Hepatocyte (in vitro differentiated cells): ENCODE data around the gene RAI1. TPM values are rescaled to one million over a fixed set of nuclear protein-coding genes. Genes with fewer than 3 reads are reported as not detected.

ENCODE experiments used
- DNase-seq: peaks from one replicate; pipeline ENCODE4 v3.0.0-alpha.2; 2016; ENCODE audit warnings: low spot score
- H2AFZ ChIP-seq: fragments of 200-600 bp; sonication (generic); 2 replicates; pipeline ENCODE4 v1.6.0; 2016; ENCODE audit warnings: antibody characterized with exemption, mild to moderate bottlenecking
- H3K27ac ChIP-seq: fragments of 200-600 bp; sonication (generic); 2 replicates; pipeline ENCODE4 v1.5.1; 2016; ENCODE audit warnings: mild to moderate bottlenecking
- H3K27me3 ChIP-seq: fragments of 200-600 bp; sonication (generic); 2 replicates; pipeline ENCODE4 v1.6.1; 2016
- H3K36me3 ChIP-seq: fragments of 200-600 bp; sonication (generic); replicated peaks from 2 replicates; pipeline ENCODE4 v1.5.1; 2016; ENCODE audit warnings: low read depth; ENCODE audit not compliant: insufficient read depth
- H3K4me1 ChIP-seq: fragments of 200-600 bp; sonication (generic); 2 replicates; pipeline ENCODE4 v1.5.1; 2016; ENCODE audit warnings: mild to moderate bottlenecking, moderate library complexity; ENCODE audit not compliant: insufficient read depth
- H3K4me2 ChIP-seq: fragments of 200-600 bp; sonication (generic); 2 replicates; pipeline ENCODE4 v1.6.0; 2016
- H3K4me3 ChIP-seq: fragments of 200-600 bp; sonication (generic); 2 replicates; pipeline ENCODE4 v1.5.1; 2016; ENCODE audit warnings: mild to moderate bottlenecking
- H3K79me2 ChIP-seq: fragments of 200-600 bp; sonication (generic); 2 replicates; pipeline ENCODE4 v1.6.0; 2017; ENCODE audit warnings: mild to moderate bottlenecking
- H3K9me2 ChIP-seq: fragments of 200-600 bp; sonication (generic); replicated peaks from 2 replicates; pipeline ENCODE4 v1.6.0; 2017; ENCODE audit warnings: mild to moderate bottlenecking; ENCODE audit not compliant: insufficient read depth
- H3K9me3 ChIP-seq: fragments of 200-600 bp; sonication (generic); 2 replicates; pipeline ENCODE4 v1.5.1; 2016; ENCODE audit warnings: low read depth, mild to moderate bottlenecking
- H4K20me1 ChIP-seq: fragments of 200-600 bp; sonication (generic); 2 replicates; pipeline ENCODE4 v1.6.0; 2016; ENCODE audit warnings: mild to moderate bottlenecking; ENCODE audit not compliant: insufficient read depth, poor library complexity, severe bottlenecking
- EZH2 ChIP-seq: fragments of 200-600 bp; sonication (generic); IDR thresholded peaks from 2 replicates; pipeline ENCODE4 v1.6.1; 2016; ENCODE audit warnings: antibody characterized with exemption, mild to moderate bottlenecking, borderline replicate concordance
- EZH2phosphoT487 ChIP-seq: fragments of 200-600 bp; sonication (generic); IDR thresholded peaks from one replicate; pipeline ENCODE4 v1.6.1; 2018; ENCODE audit warnings: antibody characterized with exemption, mild to moderate bottlenecking, low read depth, moderate library complexity; ENCODE audit not compliant: unreplicated experiment, severe bottlenecking
- whole genome bisulfite sequencing: methylation state at CpG from one replicate; pipeline ENCODE4 v1.1.6; 2016; ENCODE audit warnings: low lambda C conversion rate; ENCODE audit errors: missing lambda C conversion rate; 5-methylcytosine and 5-hydroxymethylcytosine counted together
- polyA plus RNA-seq: library from polyadenylated mRNA; unstranded; fragments of >200 nt; fragmentation: Nextera tagmentation; extraction: Ambion mirVana; gene quantifications from 2 replicates; pipeline ENCODE4 v1.2.1, GENCODE V29; 2016
- total RNA-seq: library from RNA; depleted of rRNA; stranded (reverse); fragments of >200 nt; gene quantifications from 2 replicates; pipeline ENCODE4 v1.2.3, GENCODE V29; 2014
- TF ChIP-seq, protein P1 (sequence below): fragments of 200-600 bp; sonication (generic); IDR thresholded peaks from 2 replicates; pipeline ENCODE4 v1.5.1; 2016; ENCODE audit warnings: antibody characterized with exemption, mild to moderate bottlenecking; ENCODE audit not compliant: poor library complexity

RAI1 gene
- total and polyA plus RNA-seq, 2 experiments from 2014 or later = 20.2 to 23.8 TPM

GRCh38 chr17:17813055-17813724 is 131.9 kb downstream of the RAI1 start:
- no peak overlapping the region for H2AFZ ChIP-seq
- DNase-seq = no peak
- no peak overlapping the region for H3K4me2 ChIP-seq
- H3K27ac ChIP-seq = no peak overlapping the region
- H3K9me3 ChIP-seq = no peaks in the 10 kb centered on the region
- no peaks in the 10 kb centered on the region for H3K36me3 ChIP-seq
- peaks cover 3% of the 10 kb centered on the region for H3K79me2 ChIP-seq
- peaks cover 32% of the 10 kb centered on the region for H4K20me1 ChIP-seq
- peaks cover 34% of the 10 kb centered on the region for H3K4me1 ChIP-seq
- no peak for TF ChIP-seq EZH2phosphoT487
- TF ChIP-seq, protein P1, sequence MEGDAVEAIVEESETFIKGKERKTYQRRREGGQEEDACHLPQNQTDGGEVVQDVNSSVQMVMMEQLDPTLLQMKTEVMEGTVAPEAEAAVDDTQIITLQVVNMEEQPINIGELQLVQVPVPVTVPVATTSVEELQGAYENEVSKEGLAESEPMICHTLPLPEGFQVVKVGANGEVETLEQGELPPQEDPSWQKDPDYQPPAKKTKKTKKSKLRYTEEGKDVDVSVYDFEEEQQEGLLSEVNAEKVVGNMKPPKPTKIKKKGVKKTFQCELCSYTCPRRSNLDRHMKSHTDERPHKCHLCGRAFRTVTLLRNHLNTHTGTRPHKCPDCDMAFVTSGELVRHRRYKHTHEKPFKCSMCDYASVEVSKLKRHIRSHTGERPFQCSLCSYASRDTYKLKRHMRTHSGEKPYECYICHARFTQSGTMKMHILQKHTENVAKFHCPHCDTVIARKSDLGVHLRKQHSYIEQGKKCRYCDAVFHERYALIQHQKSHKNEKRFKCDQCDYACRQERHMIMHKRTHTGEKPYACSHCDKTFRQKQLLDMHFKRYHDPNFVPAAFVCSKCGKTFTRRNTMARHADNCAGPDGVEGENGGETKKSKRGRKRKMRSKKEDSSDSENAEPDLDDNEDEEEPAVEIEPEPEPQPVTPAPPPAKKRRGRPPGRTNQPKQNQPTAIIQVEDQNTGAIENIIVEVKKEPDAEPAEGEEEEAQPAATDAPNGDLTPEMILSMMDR = no peak
- no peak for TF ChIP-seq EZH2
- no peak overlapping the region for H3K4me3 ChIP-seq
- H3K27me3 ChIP-seq = no peaks in the 10 kb centered on the region
- 95% methylated on average over 25 of the region's 25 CpGs for WGBS
- H3K9me2 ChIP-seq = no peaks in the 10 kb centered on the region

GRCh38 chr17:17813725-17814095 is 132.5 kb downstream of the RAI1 start:
- Histone ChIP-seq H3K27me3 (no peaks in the 10 kb centered on the region), H3K4me3 (no peak overlapping the region), H3K4me1 (peaks cover 37% of the 10 kb centered on the region), H3K36me3 (no peaks in the 10 kb centered on the region), H3K27ac (no peak overlapping the region), H3K9me3 (no peaks in the 10 kb centered on the region), H2AFZ (no peak overlapping the region), H3K79me2 (no peaks in the 10 kb centered on the region), H4K20me1 (peaks cover 28% of the 10 kb centered on the region), H3K4me2 (no peak overlapping the region), H3K9me2 (no peaks in the 10 kb centered on the region)
- no peak for DNase-seq
- TF ChIP-seq, protein P1 = no peak
- TF ChIP-seq EZH2 = no peak
- TF ChIP-seq EZH2phosphoT487 = no peak
- WGBS = 100% methylated on average over 1 of the region's 16 CpGs

GRCh38 chr17:17814162-17815061 is 133.2 kb downstream of the RAI1 start:
- Histone ChIP-seq H3K4me1 (peaks cover 30% of the 10 kb centered on the region), H3K9me3 (no peaks in the 10 kb centered on the region), H3K27ac (no peak overlapping the region), H3K79me2 (peaks cover 2% of the 10 kb centered on the region), H4K20me1 (peaks cover 25% of the 10 kb centered on the region), H3K36me3 (no peaks in the 10 kb centered on the region), H3K4me3 (no peak overlapping the region), H3K4me2 (no peak overlapping the region), H3K9me2 (no peaks in the 10 kb centered on the region), H3K27me3 (no peaks in the 10 kb centered on the region), H2AFZ (no peak overlapping the region)
- no peak for DNase-seq
- 90% methylated on average over 20 of the region's 20 CpGs for WGBS
- TF ChIP-seq EZH2 = no peak
- no peak for TF ChIP-seq EZH2phosphoT487
- TF ChIP-seq, protein P1 = no peak
